ELR (cell line): ENCODE results near the gene ARHGEF19.
"Not testable (repeated sequence)": the region's sequence is repeated elsewhere in the genome, so short reads cannot be mapped to it uniquely, and the experiment has no call there.

Experiments used
- DNase-seq: peaks from one replicate; pipeline ENCODE4 v3.0.0-alpha.2; 2015; ENCODE audit warnings: low read depth

ARHGEF19 gene

DNA sequence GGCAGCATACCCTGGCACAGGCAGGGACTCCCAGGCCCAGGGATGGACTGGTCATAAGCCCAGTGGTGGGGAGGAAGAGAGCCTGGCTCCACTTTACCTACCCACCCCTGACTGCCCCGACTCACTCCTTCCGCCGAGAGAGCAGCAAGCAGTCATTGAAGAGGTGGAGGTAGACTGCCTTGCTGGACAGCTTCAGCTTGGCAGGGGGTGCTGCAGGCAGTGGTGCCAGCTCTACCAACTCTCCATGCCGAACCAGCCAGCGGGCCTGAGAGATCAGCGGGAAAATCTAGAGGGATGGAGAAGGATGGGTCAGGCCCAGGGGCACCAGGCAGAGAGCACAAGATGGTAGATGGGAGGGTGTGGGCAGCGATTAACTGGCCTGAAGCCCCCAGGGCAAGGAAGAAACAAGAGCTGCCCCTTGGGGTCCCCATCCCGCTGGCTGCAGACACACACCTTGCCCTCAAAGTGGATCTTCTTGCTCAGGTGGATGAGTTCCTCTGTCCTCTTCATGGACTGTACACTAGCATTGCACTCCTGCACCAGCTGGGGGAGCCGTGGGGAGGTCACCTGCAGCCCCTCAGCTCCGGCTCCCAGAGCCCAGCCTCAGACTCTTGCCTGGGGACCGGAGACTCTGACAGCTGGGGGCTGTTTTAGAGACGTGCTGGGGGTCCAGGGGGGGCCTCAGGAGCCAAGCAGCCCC is 7.7 kb downstream of the ARHGEF19 start:
- DNase-seq: peak; percentile 43

DNA sequence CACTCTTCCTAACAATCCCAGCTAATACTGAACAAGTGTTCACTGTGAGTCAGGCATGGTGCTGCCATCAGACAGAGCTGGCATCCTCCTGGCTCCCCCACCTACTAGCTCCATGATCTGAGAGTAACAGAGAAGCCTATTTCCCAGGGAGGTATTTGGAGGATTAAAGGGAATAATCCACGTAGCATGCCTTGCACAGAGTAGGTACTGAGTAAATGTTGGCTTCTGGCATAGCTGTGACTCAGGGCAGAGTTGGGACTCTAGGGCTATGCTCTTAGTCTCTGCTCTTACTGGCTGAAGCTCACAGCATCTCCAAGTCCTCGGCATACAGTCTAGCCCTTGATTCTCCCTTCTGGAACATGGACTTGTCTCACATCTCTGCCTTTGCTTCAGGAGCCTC is 8.2 kb downstream of the ARHGEF19 start:
- DNase-seq: no peak

DNA sequence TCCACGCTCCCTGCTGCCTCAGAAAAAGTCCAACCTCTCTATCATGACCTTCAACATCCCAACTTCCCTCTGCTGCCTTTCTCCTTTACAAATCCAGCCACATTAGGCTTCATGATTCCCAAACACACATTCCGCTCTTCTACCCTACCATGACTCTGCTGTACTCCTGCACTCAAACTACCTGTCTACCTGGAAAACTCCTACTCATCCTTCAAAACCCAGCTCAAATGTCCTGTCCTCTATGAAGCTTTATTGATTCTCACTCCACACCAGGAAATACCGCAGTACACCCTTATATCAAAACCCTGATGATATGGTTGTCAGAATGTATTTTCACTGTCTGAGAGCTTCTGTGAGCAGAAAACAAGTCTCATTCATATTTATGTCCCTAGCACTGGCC is 8.9 kb downstream of the ARHGEF19 start:
- no peak for DNase-seq

DNA sequence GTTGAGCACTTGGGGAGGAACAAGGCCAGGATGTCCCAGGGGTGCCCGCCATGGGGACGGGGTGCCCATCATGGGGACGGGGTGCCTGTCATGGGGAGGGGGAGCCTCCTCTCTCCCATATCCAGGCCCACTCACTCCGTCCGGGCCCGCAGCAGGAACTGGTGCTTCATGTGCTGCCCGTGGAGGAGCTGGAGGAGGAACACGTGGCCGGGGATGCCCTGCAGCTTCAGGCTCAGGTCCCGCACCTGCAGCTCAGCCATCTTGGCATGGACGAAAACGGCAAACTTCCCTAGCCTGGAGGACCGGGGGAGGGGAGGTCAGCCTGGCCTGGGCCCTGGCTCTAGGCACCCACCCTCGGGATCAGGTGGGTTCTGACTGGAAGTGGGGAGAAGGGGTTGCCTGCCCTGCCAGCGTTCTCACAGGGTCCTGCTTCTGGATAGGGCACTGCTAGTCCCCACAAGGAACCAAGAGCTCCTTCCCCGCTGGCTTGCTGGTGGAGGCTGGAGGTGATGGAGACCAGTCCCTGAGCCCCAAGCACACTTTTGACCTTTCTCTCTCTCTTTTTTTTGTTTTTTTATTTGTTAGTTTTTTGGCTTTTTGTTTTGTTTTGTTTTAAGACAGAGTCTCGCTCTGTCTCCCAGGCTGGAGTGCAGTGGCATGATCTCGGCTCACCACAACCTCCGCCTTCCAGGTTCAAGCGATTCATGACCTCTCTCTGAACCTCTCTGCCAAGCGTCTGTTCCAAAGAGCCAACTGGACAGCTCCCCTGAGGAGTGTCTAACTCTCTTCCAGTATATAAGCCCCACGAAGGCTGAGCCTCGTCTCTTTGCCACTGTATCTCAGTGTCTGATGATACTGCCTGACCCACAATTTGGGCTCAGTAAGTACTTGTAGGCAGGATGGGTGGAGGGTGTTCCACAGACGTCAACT is 9.9 kb downstream of the ARHGEF19 start:
- no peak for DNase-seq

DNA sequence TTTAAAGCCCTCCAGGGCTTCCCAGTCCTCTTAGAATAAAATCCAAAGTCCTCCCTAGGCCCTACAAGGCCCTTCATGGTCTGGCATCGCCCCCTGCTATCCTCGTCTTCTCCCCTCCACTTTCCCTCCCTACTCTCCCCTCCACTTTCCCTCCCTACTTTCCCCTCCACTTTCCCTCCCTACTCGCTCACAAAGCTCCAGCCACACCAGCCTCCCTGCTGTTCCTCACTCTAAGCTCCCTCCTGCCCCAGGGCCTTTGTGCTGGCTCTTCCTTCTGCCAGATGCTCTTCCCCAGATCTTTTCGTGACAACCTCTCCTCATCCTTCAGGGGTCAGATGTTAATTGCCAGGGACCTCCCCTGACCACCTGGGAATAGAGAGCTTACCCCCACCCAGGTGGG is 12.8 kb downstream of the ARHGEF19 start:
- no peak for DNase-seq

DNA sequence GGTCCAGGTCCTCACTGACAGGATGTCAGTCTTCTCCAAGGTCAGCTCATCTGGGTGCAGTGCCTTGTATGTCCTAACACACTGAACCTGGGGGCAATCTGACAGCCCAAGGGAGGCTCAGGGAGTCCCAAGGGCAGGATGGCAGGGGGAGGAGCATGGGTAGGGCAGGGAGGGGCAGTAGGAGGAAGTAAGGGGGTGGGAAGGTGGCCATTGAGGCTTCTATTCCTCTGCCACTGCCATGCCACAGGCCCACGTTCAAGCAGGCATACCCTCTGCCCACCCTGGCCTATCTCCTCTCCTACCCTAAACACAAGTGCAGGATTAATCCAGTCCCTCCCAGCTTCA is 13.3 kb downstream of the ARHGEF19 start:
- no peak for DNase-seq

DNA sequence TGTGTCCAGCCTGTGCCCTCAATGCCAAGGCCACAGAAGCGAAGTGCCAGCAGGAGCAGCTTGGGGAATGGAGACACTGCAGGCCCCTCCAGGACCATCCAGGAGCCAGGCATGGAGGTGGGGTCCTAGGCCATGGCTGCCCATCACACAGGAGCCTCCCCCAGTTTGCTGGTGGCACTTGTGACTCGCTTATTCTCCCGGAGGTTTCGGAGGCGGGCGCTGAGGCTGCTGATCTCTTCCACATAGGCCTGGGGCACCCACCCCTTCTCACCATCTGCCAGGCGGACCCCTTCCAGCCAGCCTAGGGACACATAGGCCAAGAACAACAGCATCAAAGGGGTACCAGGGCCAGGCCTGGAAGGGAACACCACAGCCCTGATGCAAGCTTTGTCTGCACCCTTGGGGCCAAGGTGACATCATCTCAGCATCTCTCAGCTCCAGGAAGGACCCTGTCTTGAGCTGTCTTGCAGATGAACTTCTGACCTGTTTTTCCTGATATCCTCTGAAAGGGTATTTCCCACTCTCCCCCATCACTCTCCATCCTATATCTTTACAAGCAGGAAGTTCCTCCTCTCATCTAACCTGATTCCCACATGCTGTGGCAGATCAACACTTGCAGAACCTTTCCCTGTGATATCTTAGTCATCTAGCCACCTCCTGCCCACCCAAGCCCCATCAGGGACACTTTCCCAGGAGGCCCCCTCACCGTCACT is 13.9 kb downstream of the ARHGEF19 start:
- no peak for DNase-seq

DNA sequence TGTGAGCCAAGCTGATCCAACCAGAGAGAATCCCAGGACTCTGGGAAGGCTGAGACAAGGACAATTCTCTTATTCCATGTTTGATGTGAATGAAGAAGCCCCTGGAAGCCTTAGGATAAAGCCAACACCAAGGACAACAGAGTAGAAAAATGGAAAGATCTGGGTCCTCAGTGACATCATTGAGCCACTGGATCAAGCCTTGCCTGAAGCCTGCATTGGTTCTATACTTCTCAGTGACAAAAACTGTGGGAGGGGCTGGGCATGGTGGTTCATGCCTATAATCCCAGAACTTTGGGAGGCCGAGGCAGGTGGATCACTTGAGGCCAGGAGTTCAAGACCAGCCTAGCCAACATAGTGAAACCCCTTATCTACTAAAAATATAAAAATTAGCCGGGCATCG is 15.6 kb downstream of the ARHGEF19 start:
- no peak for DNase-seq

DNA sequence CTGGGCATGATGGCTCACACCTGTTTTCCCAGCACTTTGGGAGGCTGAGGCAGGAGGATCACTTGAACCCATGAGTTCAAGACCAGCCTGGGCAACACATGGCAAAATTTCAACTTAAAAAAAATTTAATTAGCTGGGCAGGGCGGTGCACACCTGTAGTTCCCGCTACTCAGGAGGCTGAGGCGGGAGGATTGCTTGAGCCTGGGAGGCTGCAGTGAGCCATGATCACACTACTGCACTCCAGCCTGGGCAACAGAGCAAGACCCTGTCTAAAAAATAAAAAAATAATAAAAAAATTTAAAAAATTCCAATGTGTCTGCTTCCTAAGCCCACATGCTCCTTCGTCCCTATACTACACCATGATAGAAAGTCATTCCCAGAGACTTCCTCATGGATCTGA is 16.3 kb downstream of the ARHGEF19 start:
- DNase-seq: not testable (repeated sequence)

DNA sequence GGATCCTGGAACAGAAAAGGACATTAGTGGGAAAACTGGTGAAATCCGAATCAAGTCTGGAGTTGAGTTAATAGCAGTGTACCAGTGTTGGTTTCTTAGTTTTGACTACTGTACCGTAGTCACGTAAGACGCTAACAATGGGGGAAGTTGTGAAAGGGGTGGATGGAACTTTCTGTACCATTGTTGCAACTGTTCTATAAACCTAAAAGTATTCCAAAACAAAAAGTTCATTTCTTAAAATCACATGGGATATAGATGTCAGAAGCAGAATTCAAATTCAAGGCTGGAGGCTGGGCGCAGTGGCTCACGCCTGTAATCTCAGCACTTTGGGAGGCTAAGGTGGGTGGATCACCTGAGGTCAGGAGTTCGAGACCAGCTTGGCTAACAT is 16.9 kb downstream of the ARHGEF19 start:
- DNase-seq: no peak

DNA sequence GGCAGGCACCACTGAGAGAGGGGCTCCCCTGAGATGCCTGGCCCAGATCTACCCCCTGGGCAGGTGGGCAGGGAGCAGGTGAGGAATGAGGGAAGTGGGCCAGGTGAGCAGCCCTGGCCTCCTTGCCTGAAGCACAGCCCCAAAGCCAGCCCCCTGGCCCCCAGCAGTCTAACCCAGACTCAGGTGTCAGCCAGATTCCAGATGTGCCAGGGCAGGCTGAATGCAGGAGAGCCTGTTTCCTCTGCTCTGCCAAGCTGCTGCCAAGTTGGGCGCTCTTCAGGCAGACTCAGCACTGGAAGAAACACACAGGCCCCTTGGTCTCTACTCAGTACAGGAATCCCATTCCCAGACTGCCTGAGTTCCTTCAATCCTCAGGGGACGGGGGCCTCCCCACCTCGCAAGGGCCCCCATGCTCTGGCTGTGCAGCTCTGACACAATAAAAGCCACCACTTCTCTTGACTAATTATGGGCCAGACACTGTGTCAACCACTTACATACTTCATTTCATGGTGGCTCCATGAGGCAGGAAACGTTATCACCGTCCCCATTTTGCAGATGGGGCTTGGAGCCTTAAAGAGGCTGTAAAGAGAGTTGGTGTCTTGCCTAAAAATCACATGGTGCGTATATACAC is 20.4 kb downstream of the ARHGEF19 start:
- DNase-seq: no peak

DNA sequence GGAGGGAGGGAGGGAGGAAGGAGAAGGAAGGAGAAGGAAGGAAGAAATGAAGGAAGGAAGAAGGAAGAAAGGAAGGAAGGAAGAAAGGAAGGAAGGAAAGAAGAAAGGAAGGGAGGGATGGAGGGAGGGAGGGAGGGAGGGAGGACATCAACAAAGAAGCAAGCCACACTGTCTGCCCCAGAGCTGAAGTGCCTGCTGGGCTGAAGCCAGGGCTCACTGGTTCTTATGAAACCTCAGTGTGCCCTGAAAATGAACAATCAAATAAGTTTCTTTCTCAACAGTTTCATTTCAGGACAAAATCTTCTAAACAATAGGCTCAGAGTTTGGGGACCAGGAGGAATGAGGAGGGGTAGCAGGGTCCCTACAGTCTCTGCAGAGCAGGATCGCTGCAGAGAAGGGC is 21.1 kb downstream of the ARHGEF19 start:
- no peak for DNase-seq

DNA sequence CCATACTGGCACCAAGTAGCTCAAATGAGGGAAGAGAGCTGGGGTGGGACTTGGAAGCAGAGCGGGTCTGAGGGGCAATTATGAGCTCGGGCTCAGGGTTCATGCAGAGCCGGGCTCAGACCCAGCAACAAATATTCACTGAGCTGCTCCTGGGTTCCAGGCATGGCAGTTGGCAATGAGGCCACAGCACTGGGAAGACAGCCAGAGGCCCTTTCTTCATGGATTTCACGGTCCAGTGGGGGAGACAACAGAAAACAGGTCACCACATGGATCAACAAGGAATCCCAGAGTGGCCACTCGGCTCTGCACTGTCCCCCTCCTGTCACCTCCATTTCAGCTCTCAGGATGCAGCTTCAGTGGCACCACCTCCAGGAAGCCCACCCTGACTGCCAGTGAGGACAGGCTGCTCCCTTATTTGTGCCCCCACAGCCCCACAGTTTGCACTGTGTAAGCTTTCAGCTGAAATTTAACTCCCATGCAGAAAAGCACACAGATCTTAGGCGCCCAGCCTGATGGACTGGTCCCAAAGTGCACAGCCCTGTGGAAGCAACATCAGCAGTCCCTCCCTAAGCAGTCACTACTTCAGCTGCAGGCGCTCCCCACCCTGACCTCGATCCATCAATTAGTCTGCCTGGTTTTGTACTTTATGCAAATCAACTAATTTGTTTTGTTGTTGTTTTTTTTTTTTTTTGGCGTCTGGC is 22.4 kb downstream of the ARHGEF19 start:
- DNase-seq: no peak

DNA sequence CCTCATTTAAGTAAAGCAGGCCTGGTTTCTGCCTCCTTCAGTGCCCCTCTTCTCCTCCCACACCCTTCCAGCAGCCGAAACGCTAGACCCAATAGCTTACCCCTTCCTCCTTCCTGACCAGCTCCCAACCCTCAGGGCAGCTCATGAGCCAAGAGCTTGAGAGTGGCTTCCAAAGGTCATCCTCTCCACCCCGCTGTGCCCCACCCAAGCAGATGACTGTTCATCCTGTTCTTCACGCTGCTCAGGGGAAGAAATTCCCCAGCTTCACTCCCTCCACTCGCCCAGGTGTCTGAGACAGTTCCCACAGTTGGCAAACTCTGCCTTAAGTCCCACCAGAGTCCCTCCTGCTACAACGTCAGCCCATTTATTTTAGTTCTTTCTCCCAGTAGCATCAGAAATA is 23.4 kb downstream of the ARHGEF19 start:
- DNase-seq: peak; percentile 79

DNA sequence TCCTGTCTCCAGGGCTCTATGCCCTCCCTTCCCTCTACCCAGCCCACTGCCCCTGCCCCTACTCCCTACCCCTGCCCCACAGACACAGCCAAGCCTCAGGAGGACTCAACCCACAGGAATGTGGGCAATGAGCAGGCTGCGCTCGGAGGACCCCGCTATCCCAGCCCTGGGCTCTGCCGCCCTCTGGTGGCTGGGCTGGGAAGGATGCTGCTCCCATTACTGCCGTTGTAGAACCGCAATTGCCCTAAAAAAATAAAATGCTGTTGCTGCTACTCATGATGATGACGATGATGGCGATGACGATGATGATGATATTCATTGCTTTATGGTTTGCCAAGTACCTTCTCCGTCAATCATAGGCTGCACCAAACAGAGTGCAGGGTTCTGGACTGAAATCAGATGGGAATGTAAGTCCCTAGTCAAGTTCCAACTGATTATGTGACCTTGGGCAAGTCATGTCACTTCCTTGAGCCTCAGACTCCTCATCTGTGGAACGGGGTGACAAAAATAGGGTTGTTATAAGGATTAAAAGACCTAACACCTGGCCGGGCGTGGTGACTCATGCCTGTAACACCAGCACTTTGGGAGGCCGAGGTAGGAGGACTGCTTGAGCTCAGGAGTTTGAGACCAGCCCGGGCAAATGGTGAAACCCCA is 24.6 kb downstream of the ARHGEF19 start:
- peak; percentile 87 for DNase-seq

DNA sequence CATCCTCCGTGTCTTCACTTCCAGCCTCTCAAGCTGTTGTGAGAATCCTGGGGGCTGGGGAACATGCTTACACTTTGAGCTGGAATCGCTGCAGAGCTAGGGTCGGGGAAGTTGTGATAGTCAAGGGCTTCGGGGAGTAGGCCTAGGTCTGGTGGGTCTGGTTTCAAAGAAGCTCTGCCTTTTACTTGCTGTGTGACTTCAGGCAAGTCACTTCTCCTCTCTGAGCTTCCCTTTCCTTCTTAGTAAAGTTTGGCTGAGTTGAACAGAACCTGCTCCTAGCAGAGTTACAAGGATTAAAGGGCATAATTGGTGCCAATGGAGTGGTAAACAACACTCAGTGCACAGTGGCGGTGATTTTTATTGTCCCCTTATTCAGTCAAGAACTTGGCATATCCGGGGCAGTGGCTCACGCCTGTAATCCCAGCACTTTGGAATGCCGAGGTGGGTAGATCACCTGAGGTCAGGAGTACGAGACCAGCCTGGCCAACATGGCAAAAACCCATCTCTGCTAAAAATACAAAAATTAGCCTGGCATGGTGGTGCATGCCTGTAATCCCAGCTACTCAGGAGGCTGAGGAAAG is 25.7 kb downstream of the ARHGEF19 start:
- DNase-seq: no peak

DNA sequence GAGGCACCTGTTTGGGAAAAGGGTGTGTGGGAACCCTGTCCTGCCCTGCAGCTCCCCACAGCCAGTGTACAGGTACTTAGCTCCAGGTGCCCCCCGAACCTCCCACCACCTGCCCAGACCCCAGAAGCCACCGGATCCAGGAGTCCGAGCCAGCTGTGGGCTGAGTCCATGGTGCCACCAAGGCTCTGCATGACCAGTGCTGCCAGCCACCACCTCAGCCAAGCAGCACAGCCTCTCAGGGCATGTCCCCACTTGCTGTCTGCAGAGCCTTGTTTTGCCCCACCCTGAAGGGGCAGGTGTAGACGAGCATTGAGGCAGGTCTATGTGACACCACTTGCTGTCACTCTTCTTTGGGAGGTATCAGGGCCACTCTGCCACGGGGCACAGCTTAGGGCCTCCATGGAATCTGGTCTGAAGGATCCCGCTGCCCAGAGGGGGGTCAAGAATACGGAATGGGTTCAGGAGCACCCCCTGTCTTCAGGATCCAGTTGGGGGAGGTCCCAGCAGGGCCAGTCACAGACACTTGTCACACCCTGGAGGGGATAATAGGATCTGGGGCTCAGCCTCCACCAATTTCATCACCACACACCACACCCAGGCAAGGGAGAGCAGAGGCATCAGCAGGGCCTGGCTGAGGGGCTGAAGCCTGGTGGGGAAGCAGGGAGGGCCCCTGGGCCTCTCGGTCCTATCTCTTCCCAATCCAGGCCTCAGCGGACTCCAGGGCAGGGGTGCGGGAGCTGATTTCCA is 27.7 kb downstream of the ARHGEF19 start:
- DNase-seq: no peak

DNA sequence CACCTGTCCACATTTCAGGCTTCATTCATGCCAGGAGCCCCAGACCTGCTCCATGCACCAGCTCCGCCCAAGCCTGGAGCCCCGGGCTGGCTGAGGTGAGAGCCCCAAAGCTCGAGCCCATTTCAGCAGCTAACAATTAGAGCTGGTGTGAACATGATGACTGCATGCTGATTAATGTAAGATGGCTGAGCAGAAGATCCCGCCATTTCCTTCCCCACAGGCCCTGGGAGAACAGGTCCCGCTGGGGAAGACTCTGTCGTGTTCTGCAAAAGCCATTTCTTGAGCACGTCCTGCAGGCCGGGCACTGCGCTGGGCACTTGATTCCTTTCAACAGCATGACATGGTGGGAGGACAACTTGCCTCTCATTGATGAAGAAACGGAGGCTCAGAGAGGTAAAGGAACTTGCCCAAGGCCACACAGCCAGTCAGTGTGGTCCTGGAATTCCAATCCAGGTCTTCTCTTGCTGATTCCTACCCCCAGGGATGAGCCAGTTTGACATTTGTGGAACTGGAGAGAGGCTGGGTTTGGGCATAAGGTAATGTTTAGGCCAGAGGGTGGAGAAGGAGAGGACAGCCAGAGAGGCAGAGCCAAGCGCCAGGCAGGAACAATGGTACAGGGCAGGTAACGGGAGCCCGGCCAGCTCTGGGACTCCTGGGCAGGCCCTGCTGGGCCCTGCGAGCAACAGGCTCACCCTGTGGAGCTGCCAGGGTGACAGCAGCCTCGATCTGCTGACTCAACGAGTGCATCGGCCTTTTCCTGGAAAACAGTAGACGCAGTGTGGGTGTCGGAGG is 28.5 kb downstream of the ARHGEF19 start:
- DNase-seq: no peak

DNA sequence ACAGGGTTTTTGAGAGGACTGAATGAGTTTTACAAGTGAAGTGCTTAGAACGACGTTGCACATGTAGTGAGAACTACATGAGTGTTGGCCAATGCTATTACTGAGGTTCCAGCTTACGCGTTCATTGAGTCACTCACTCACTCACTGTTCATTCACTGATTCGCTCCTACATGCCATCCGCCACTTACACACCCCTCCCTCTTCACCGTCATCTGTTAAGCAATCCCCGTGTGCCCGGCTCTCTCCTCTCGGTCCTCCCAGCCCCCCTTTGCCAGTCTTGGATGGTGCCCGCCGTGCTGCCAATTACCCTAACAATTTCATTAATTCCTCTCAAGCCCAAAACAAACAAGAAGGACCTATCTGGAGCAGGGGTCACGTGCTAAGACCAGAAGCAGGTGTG is 29.3 kb downstream of the ARHGEF19 start:
- peak; percentile 69 for DNase-seq
